Measurements from ENCODE around the gene UMODL1.

DNA sequence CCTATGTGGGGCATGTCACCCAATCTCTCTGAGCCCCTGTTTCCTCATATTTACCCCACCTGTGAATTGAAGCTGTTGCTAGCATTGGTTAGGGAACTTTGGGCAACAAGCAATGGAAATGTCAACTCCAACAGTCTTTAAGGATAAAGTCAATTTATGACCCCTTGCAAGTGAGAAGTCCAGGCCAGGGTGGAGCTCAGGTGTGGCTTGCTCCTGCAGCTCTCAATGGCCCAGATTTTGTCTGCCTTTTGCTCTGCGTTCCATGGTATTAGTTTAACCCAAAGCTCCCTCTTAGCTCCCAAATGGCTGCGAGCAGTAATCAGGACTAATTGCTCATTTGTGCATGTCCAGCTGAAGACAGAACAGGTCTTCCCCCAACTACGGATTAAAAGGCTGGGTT, 77.5 kb downstream of the UMODL1 start:
- TF ChIP-seq, protein P1, sequence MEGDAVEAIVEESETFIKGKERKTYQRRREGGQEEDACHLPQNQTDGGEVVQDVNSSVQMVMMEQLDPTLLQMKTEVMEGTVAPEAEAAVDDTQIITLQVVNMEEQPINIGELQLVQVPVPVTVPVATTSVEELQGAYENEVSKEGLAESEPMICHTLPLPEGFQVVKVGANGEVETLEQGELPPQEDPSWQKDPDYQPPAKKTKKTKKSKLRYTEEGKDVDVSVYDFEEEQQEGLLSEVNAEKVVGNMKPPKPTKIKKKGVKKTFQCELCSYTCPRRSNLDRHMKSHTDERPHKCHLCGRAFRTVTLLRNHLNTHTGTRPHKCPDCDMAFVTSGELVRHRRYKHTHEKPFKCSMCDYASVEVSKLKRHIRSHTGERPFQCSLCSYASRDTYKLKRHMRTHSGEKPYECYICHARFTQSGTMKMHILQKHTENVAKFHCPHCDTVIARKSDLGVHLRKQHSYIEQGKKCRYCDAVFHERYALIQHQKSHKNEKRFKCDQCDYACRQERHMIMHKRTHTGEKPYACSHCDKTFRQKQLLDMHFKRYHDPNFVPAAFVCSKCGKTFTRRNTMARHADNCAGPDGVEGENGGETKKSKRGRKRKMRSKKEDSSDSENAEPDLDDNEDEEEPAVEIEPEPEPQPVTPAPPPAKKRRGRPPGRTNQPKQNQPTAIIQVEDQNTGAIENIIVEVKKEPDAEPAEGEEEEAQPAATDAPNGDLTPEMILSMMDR (IDR thresholded peaks at IDR 0.05) = no peak
- TF ChIP-seq POLR2A (IDR thresholded peaks at IDR 0.05) (no peak), POLR2AphosphoS5 (IDR thresholded peaks at IDR 0.05) (no peak)
